Mesenchymal stem cell (in vitro differentiated cells and primary cell): ENCODE data around the gene TBPL1.

Experiments used
- DNase-seq: peaks from one replicate; pipeline ENCODE4 v3.0.0-alpha.2; 2013
- H2AFZ ChIP-seq: one replicate; pipeline ENCODE4 v1.6.1; 2013; ENCODE audit warnings: low read depth, mild to moderate bottlenecking, control low read depth, inconsistent platforms, low read length, moderate library complexity
- H2AK5ac ChIP-seq: 2 replicates; pipeline ENCODE4 v1.6.1; 2013; ENCODE audit warnings: low read length, moderate library complexity, mild to moderate bottlenecking, inconsistent platforms; ENCODE audit not compliant: severe bottlenecking
- H2BK120ac ChIP-seq: one replicate; pipeline ENCODE4 v1.6.1; 2013; ENCODE audit warnings: low read depth, mild to moderate bottlenecking, inconsistent platforms, low read length, moderate library complexity
- H2BK12ac ChIP-seq, 2 experiments: one replicate each; pipeline ENCODE4 v1.6.1; 2013; ENCODE audit warnings: inconsistent platforms in 2 of 2, low read length in 2 of 2, mild to moderate bottlenecking in 2 of 2, moderate library complexity in 2 of 2, control low read depth in 1 of 2
- H2BK15ac ChIP-seq: one replicate; pipeline ENCODE4 v1.6.1; 2013; ENCODE audit warnings: mild to moderate bottlenecking, low read depth, inconsistent platforms; ENCODE audit not compliant: poor library complexity, severe bottlenecking
- H2BK5ac ChIP-seq: 2 replicates; pipeline ENCODE4 v1.6.1; 2013; ENCODE audit warnings: low read depth, mild to moderate bottlenecking, low read length, control low read depth, inconsistent platforms; ENCODE audit not compliant: poor library complexity, severe bottlenecking
- H3K14ac ChIP-seq, 2 experiments: one replicate each; pipeline ENCODE4 v1.6.1; 2013; ENCODE audit warnings: inconsistent platforms in 2 of 2, low read length in 2 of 2, control low read depth in 1 of 2, mild to moderate bottlenecking in 1 of 2, moderate library complexity in 1 of 2
- H3K18ac ChIP-seq, 2 experiments: one replicate each; pipeline ENCODE4 v1.6.1; 2013; ENCODE audit warnings: inconsistent platforms in 2 of 2, low read length in 2 of 2, control low read depth in 1 of 2, low read depth in 1 of 2, mild to moderate bottlenecking in 1 of 2
- H3K23ac ChIP-seq, 2 experiments: one replicate each; pipeline ENCODE4 v1.6.1; 2013; ENCODE audit warnings: inconsistent platforms in 2 of 2, low read length in 2 of 2, mild to moderate bottlenecking in 2 of 2, moderate library complexity in 2 of 2, control low read depth in 1 of 2
- H3K27ac ChIP-seq: 2 replicates; pipeline ENCODE4 v1.5.1; 2013; ENCODE audit warnings: mild to moderate bottlenecking, moderate library complexity, low read length, control low read depth, inconsistent platforms; ENCODE audit not compliant: poor library complexity, severe bottlenecking
- H3K27me3 ChIP-seq, 2 experiments: 2 replicates each; pipeline versions ENCODE4 v1.6.1 to v1.7.0; 2013; ENCODE audit warnings: low read length in 2 of 2, mild to moderate bottlenecking in 2 of 2, moderate library complexity in 2 of 2, control low read depth in 1 of 2, inconsistent platforms in 1 of 2; ENCODE audit not compliant: control insufficient read depth in 1 of 2, insufficient read depth in 1 of 2
- H3K36me3 ChIP-seq, 2 experiments: 2 replicates each; pipeline versions ENCODE4 v1.6.1 to v1.7.0; 2013; ENCODE audit warnings: low read length in 2 of 2, control low read depth in 1 of 2, inconsistent platforms in 1 of 2, low read depth in 1 of 2, mild to moderate bottlenecking in 1 of 2; ENCODE audit not compliant: insufficient read depth in 2 of 2, control insufficient read depth in 1 of 2
- H3K4ac ChIP-seq, 2 experiments: one replicate each; pipeline ENCODE4 v1.6.1; 2013; ENCODE audit warnings: inconsistent platforms in 2 of 2, low read length in 2 of 2, mild to moderate bottlenecking in 2 of 2, moderate library complexity in 2 of 2, control low read depth in 1 of 2, low read depth in 1 of 2
- H3K4me1 ChIP-seq: 2 replicates; pipeline ENCODE4 v1.6.1; 2013; ENCODE audit warnings: low read depth, low read length, control low read depth; ENCODE audit not compliant: control insufficient read depth, insufficient read depth
- H3K4me2 ChIP-seq: 2 replicates; pipeline ENCODE4 v1.6.1; 2013; ENCODE audit warnings: low read length, mild to moderate bottlenecking, inconsistent platforms; ENCODE audit not compliant: poor library complexity, severe bottlenecking
- H3K4me3 ChIP-seq, 2 experiments: 2 replicates each; pipeline versions ENCODE4 v1.5.1 to v1.7.0; 2013; ENCODE audit warnings: low read length in 2 of 2, mild to moderate bottlenecking in 2 of 2, control low read depth in 1 of 2, low read depth in 1 of 2; ENCODE audit not compliant: insufficient read depth in 1 of 2
- H3K79me1 ChIP-seq: replicated peaks from 2 replicates; pipeline ENCODE4 v1.6.1; 2013; ENCODE audit warnings: mild to moderate bottlenecking, control low read depth, low read length, inconsistent platforms; ENCODE audit not compliant: poor library complexity, severe bottlenecking
- H3K9ac ChIP-seq: 2 replicates; pipeline ENCODE4 v1.7.0; 2013; ENCODE audit warnings: mild to moderate bottlenecking, low read length, moderate library complexity
- H3K9me3 ChIP-seq: 2 replicates; pipeline ENCODE4 v1.7.0; 2013; ENCODE audit warnings: mild to moderate bottlenecking, low read length; ENCODE audit not compliant: control insufficient read depth
- H4K8ac ChIP-seq: one replicate; pipeline ENCODE4 v1.6.1; 2013; ENCODE audit warnings: inconsistent platforms, mild to moderate bottlenecking, low read length, moderate library complexity
- H4K91ac ChIP-seq: one replicate; pipeline ENCODE4 v1.6.1; 2013; ENCODE audit warnings: mild to moderate bottlenecking, low read length, inconsistent platforms
- WGBS: methylation state at CpG from one replicate; pipeline ENCODE4 v1.1.7; 2013; ENCODE audit warnings: mixed read lengths; 5-methylcytosine and 5-hydroxymethylcytosine counted together

Gene TBPL1

GRCh38 chr6:134009876-134010275 is 56.9 kb downstream of the TBPL1 start:
- H3K14ac ChIP-seq, result no peak overlapping the region
- no peak overlapping the region for H2BK15ac ChIP-seq
- H2BK5ac ChIP-seq, result no peak overlapping the region
- H4K91ac ChIP-seq, result no peak overlapping the region
- no peaks in the 10 kb centered on the region for H3K36me3 ChIP-seq
- no peak overlapping the region for H2AFZ ChIP-seq
- no peak for DNase-seq
- no peaks in the 10 kb centered on the region for H3K79me1 ChIP-seq
- no peaks in the 10 kb centered on the region for H3K4me1 ChIP-seq
- no peak overlapping the region for H2BK12ac ChIP-seq
- H3K9ac ChIP-seq, result no peak overlapping the region
- H3K4me3 ChIP-seq, result no peak overlapping the region
- H3K4me2 ChIP-seq, result no peak overlapping the region
- H3K9me3 ChIP-seq, result peaks cover 8% of the 10 kb centered on the region
- no peak overlapping the region for H3K23ac ChIP-seq
- H3K27ac ChIP-seq, result no peak overlapping the region
- no peak overlapping the region for H3K18ac ChIP-seq
- no peak overlapping the region for H2AK5ac ChIP-seq
- no peak overlapping the region for H2BK120ac ChIP-seq
- no peak overlapping the region for H3K4ac ChIP-seq
- no peaks in the 10 kb centered on the region for H3K27me3 ChIP-seq
- no peak overlapping the region for H4K8ac ChIP-seq

- no peak overlapping the region for H3K14ac ChIP-seq
- H3K27me3 ChIP-seq, result no peaks in the 10 kb centered on the region
- WGBS, result 91% methylated on average over 7 of the region's 8 CpGs
- H4K91ac ChIP-seq, result no peak overlapping the region
- H3K4ac ChIP-seq, result no peak overlapping the region
- no peak overlapping the region for H2AFZ ChIP-seq
- no peak for DNase-seq
- no peak overlapping the region for H2BK5ac ChIP-seq
- H4K8ac ChIP-seq, result no peak overlapping the region
- H2AK5ac ChIP-seq, result no peak overlapping the region
- no peak overlapping the region for H2BK15ac ChIP-seq
- no peak overlapping the region for H3K23ac ChIP-seq
- H2BK120ac ChIP-seq, result no peak overlapping the region
- H3K4me2 ChIP-seq, result no peak overlapping the region
- H3K36me3 ChIP-seq, result no peaks in the 10 kb centered on the region
- H3K27ac ChIP-seq, result no peak overlapping the region
- H3K4me3 ChIP-seq, result no peak overlapping the region
- no peak overlapping the region for H2BK12ac ChIP-seq
- H3K4me1 ChIP-seq, result no peaks in the 10 kb centered on the region
- H3K18ac ChIP-seq, result no peak overlapping the region
- H3K79me1 ChIP-seq, result no peaks in the 10 kb centered on the region
- H3K9ac ChIP-seq, result no peak overlapping the region
- H3K9me3 ChIP-seq, result peaks cover 8% of the 10 kb centered on the region
These were observed 57.4 kb downstream of the TBPL1 start for GRCh38 chr6:134010400-134010799.

GRCh38 chr6:134010974-134011373 is 58.0 kb downstream of the TBPL1 start:
- Histone ChIP-seq H3K27ac (no peak overlapping the region), H3K14ac (no peak overlapping the region), H4K8ac (no peak overlapping the region), H3K18ac (no peak overlapping the region), H2BK15ac (no peak overlapping the region), H2BK120ac (no peak overlapping the region), H4K91ac (no peak overlapping the region), H3K9me3 (peaks cover 8% of the 10 kb centered on the region), H3K9ac (no peak overlapping the region), H2AFZ (no peak overlapping the region), H3K4me3 (no peak overlapping the region), H3K4me1 (no peaks in the 10 kb centered on the region), H3K23ac (no peak overlapping the region), H2AK5ac (no peak overlapping the region), H3K36me3 (no peaks in the 10 kb centered on the region), H2BK5ac (no peak overlapping the region), H3K4me2 (no peak overlapping the region), H2BK12ac (no peak overlapping the region), H3K79me1 (no peaks in the 10 kb centered on the region), H3K27me3 (no peaks in the 10 kb centered on the region), H3K4ac (no peak overlapping the region)
- WGBS, result 100% methylated on average over 2 of the region's 2 CpGs
- no peak for DNase-seq

GRCh38 chr6:134014588-134015137 is 61.6 kb downstream of the TBPL1 start:
- no peaks in the 10 kb centered on the region for H3K4me1 ChIP-seq

More at GRCh38 chr6:134014588-134015137, 61.6 kb downstream of the TBPL1 start:
- Histone ChIP-seq H2AFZ (no peak overlapping the region), H3K18ac (no peak overlapping the region), H3K14ac (no peak overlapping the region), H2BK120ac (no peak overlapping the region), H2BK5ac (no peak overlapping the region), H2BK12ac (no peak overlapping the region), H3K79me1 (no peaks in the 10 kb centered on the region), H2AK5ac (no peak overlapping the region), H3K4me2 (no peak overlapping the region), H4K91ac (no peak overlapping the region), H4K8ac (no peak overlapping the region), H3K36me3 (no peaks in the 10 kb centered on the region), H3K4ac (no peak overlapping the region), H3K23ac (no peak overlapping the region), H3K9me3 (no peaks in the 10 kb centered on the region), H2BK15ac (no peak overlapping the region), H3K27me3 (no peaks in the 10 kb centered on the region), H3K27ac (no peak overlapping the region), H3K4me3 (no peak overlapping the region), H3K9ac (no peak overlapping the region)
- WGBS, result 79% methylated on average over 1 of the region's 3 CpGs
- DNase-seq, result no peak
